ENCODE data around the gene ACHE.

ACHE gene

GRCh38 chr7:100882785-100883526, 12.7 kb downstream of the ACHE start:
- Histone ChIP-seq H3K36me3 (ENCODE audit: control insufficient read depth, insufficient read depth, low read length) (peaks cover 57% of the 10 kb centered on the region), H3K27ac (ENCODE audit: low read length) (no peak overlapping the region), H3K27me3 (ENCODE audit: control insufficient read depth, insufficient read depth, low read length) (no peaks in the 10 kb centered on the region), H3K4me3 (ENCODE audit: low read length) (no peak overlapping the region), H3K9me3 (ENCODE audit: control insufficient read depth, insufficient read depth, low read length) (no peaks in the 10 kb centered on the region), H3K4me1 (ENCODE audit: control insufficient read depth, insufficient read depth, low read length) (peaks cover 3% of the 10 kb centered on the region; the same call in 1 of the 2 replicates)
- DNase-seq (ENCODE audit: low read depth, low spot score), result no peak
- no CpG with 5 or more reads among the region's 24 CpGs for WGBS (ENCODE audit: insufficient coverage, insufficient read length)

GRCh38 chr7:100882201-100882600, 13.5 kb downstream of the ACHE start:
- Histone ChIP-seq H3K4me3 (ENCODE audit: low read length) (no peak overlapping the region), H3K27ac (ENCODE audit: low read length) (no peak overlapping the region), H3K4me1 (ENCODE audit: control insufficient read depth, insufficient read depth, low read length) (0 out of 2 replicates have a peak, but pooled peaks cover 1% of the 10 kb centered on the region), H3K36me3 (ENCODE audit: control insufficient read depth, insufficient read depth, low read length) (peaks cover 52% of the 10 kb centered on the region), H3K27me3 (ENCODE audit: control insufficient read depth, insufficient read depth, low read length) (no peaks in the 10 kb centered on the region), H3K9me3 (ENCODE audit: control insufficient read depth, insufficient read depth, low read length) (no peaks in the 10 kb centered on the region)
- no CpG with 5 or more reads among the region's 9 CpGs for WGBS (ENCODE audit: insufficient coverage, insufficient read length)
- no peak for DNase-seq (ENCODE audit: low read depth, low spot score)

- H3K27ac ChIP-seq (ENCODE audit: low read length), result no peak overlapping the region
- H3K27me3 ChIP-seq (ENCODE audit: control insufficient read depth, insufficient read depth, low read length), result no peaks in the 10 kb centered on the region
- H3K9me3 ChIP-seq (ENCODE audit: control insufficient read depth, insufficient read depth, low read length), result no peaks in the 10 kb centered on the region
- no peak overlapping the region for H3K4me3 ChIP-seq (ENCODE audit: low read length)
- peaks cover 42% of the 10 kb centered on the region for H3K36me3 ChIP-seq (ENCODE audit: control insufficient read depth, insufficient read depth, low read length)
- 0 out of 2 replicates have a peak, but pooled peaks cover 1% of the 10 kb centered on the region for H3K4me1 ChIP-seq (ENCODE audit: control insufficient read depth, insufficient read depth, low read length)
- DNase-seq (ENCODE audit: low read depth, low spot score), result no peak
- WGBS (ENCODE audit: insufficient coverage, insufficient read length), result no CpG with 5 or more reads among the region's 20 CpGs
These were observed 14.6 kb downstream of the ACHE start for GRCh38 chr7:100881136-100881535.

DNA sequence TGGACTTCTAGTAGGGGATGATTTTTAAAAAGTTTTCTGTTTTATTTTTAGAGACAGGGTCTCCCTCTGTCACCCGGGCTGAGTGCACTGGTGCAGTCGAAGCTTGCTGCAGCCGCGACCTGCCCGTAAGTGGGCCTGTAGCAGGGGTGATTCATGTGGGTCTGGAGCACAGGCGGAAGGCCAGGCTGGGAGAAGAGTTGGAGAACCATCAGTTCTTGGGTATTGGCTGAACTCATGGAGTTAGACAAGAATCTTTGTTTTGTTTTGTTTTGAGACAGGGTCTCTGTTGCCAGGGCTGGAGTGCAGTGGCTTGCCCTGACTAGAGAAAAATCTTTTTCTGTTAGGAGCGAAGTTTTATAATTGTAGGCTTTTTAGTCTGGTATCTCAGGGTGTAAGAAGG, 15.0 kb downstream of the ACHE start:
- peaks cover 37% of the 10 kb centered on the region for H3K36me3 ChIP-seq (ENCODE audit: control insufficient read depth, insufficient read depth, low read length)
- H3K4me3 ChIP-seq (ENCODE audit: low read length), result no peak overlapping the region
- no peaks in the 10 kb centered on the region for H3K9me3 ChIP-seq (ENCODE audit: control insufficient read depth, insufficient read depth, low read length)
- DNase-seq (ENCODE audit: low read depth, low spot score), result no peak
- no CpG with 5 or more reads among the region's 7 CpGs for WGBS (ENCODE audit: insufficient coverage, insufficient read length)
- H3K27ac ChIP-seq (ENCODE audit: low read length), result no peak overlapping the region
- no peaks in the 10 kb centered on the region for H3K27me3 ChIP-seq (ENCODE audit: control insufficient read depth, insufficient read depth, low read length)
- H3K4me1 ChIP-seq (ENCODE audit: control insufficient read depth, insufficient read depth, low read length), result 0 out of 2 replicates have a peak, but pooled peaks cover 1% of the 10 kb centered on the region

DNA sequence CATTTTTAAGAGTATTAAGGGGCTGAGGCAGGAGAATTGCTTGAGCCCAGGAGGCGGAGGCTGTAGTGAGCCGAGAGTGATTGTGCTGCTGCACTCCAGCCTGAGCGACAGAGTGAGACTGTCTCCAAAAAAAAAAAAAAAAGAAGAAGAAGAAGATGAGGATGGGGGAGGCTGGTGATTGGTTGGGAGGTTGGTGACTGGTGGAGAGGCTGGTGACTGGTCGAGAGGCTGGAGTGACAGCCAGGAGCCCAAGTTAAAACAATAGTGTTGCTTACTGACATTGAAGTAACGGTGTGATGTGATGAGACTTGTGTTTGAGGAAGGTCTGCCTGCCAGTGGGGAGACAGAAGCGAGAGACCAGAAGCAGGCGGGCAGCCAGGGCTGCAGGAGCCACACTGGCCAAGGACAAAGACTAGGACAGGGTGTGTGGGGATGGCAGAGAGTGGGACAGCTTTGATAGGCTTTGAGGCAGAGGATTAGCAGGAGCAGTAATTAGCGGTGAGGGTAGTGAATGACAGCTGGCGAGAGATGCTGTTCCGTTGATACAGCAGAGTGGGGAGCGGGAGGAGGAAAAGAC, 15.9 kb downstream of the ACHE start:
- no peak overlapping the region for H3K4me3 ChIP-seq (ENCODE audit: low read length)
- no peaks in the 10 kb centered on the region for H3K9me3 ChIP-seq (ENCODE audit: control insufficient read depth, insufficient read depth, low read length)
- DNase-seq (ENCODE audit: low read depth, low spot score), result no peak
- H3K27ac ChIP-seq (ENCODE audit: low read length), result no peak overlapping the region
- H3K4me1 ChIP-seq (ENCODE audit: control insufficient read depth, insufficient read depth, low read length), result 0 out of 2 replicates have a peak, but pooled peaks cover 1% of the 10 kb centered on the region
- no CpG with 5 or more reads among the region's 11 CpGs for WGBS (ENCODE audit: insufficient coverage, insufficient read length)
- H3K36me3 ChIP-seq (ENCODE audit: control insufficient read depth, insufficient read depth, low read length), result peaks cover 29% of the 10 kb centered on the region
- H3K27me3 ChIP-seq (ENCODE audit: control insufficient read depth, insufficient read depth, low read length), result no peaks in the 10 kb centered on the region

- H3K4me3 ChIP-seq (ENCODE audit: low read length), result no peak overlapping the region
These were observed 17.0 kb downstream of the ACHE start for GRCh38 chr7:100878685-100879084.

DNA sequence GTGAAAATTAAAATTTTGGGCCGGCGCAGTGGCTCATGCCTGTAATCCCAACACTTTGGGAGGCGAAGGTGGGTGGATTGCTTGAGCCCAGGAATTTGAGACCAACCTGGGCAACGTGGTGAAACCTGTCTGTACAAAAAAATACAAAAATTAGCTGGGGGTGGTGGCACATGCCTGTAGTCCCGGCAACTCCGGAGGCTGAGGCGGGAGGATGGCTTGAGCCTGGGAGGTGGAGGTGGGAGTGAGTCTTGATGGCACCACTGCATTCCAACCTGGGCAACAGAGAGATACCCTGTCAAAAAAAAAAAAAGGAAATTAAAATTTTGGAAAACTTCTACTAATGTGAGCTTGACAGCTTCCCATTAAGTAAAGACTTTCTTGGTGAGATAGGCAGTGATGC, 17.7 kb downstream of the ACHE start:
- Histone ChIP-seq H3K9me3 (ENCODE audit: control insufficient read depth, insufficient read depth, low read length) (no peaks in the 10 kb centered on the region), H3K4me1 (ENCODE audit: control insufficient read depth, insufficient read depth, low read length) (0 out of 2 replicates have a peak, but pooled peaks cover 1% of the 10 kb centered on the region), H3K36me3 (ENCODE audit: control insufficient read depth, insufficient read depth, low read length) (peaks cover 26% of the 10 kb centered on the region), H3K27me3 (ENCODE audit: control insufficient read depth, insufficient read depth, low read length) (no peaks in the 10 kb centered on the region), H3K4me3 (ENCODE audit: low read length) (no peak overlapping the region), H3K27ac (ENCODE audit: low read length) (no peak overlapping the region)
- no CpG with 5 or more reads among the region's 7 CpGs for WGBS (ENCODE audit: insufficient coverage, insufficient read length)
- no peak for DNase-seq (ENCODE audit: low read depth, low spot score)

More at GRCh38 chr7:100878685-100879084, 17.0 kb downstream of the ACHE start:
- Histone ChIP-seq H3K4me1 (ENCODE audit: control insufficient read depth, insufficient read depth, low read length) (0 out of 2 replicates have a peak, but pooled peaks cover 1% of the 10 kb centered on the region), H3K27me3 (ENCODE audit: control insufficient read depth, insufficient read depth, low read length) (no peaks in the 10 kb centered on the region), H3K9me3 (ENCODE audit: control insufficient read depth, insufficient read depth, low read length) (no peaks in the 10 kb centered on the region), H3K27ac (ENCODE audit: low read length) (no peak overlapping the region), H3K36me3 (ENCODE audit: control insufficient read depth, insufficient read depth, low read length) (peaks cover 26% of the 10 kb centered on the region)
- no CpG with 5 or more reads among the region's 6 CpGs for WGBS (ENCODE audit: insufficient coverage, insufficient read length)
- no peak for DNase-seq (ENCODE audit: low read depth, low spot score)

DNA sequence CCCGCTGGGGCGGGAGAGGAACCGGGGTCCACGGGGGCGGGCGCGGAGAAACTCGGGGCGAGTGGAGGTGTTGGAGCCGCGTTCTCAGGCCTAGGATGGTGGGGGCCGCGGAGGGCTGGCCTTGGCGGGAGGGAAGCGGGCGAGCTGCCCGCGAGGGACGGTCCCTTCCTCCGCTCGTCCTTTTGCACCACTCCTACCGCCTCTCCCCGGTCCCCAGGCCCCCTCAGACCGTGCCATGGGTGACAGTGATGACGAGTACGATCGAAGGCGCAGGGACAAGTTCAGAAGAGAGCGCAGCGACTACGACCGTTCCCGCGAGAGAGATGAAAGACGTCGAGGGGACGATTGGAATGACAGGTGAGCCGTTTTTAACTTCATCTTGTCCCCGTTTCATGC, 20.3 kb downstream of the ACHE start:
- DNase-seq (ENCODE audit: low read depth, low spot score), result no peak
- H3K36me3 ChIP-seq (ENCODE audit: control insufficient read depth, insufficient read depth, low read length), result peaks cover 24% of the 10 kb centered on the region
- H3K4me3 ChIP-seq (ENCODE audit: low read length), result peak overlapping the region; percentile 76
- no peak overlapping the region for H3K27ac ChIP-seq (ENCODE audit: low read length)
- WGBS (ENCODE audit: insufficient coverage, insufficient read length), result no CpG with 5 or more reads among the region's 39 CpGs
- 0 out of 2 replicates have a peak, but pooled peaks cover 1% of the 10 kb centered on the region for H3K4me1 ChIP-seq (ENCODE audit: control insufficient read depth, insufficient read depth, low read length)
- H3K9me3 ChIP-seq (ENCODE audit: control insufficient read depth, insufficient read depth, low read length), result no peaks in the 10 kb centered on the region
- H3K27me3 ChIP-seq (ENCODE audit: control insufficient read depth, insufficient read depth, low read length), result no peaks in the 10 kb centered on the region

- no CpG with 5 or more reads among the region's 79 CpGs for WGBS (ENCODE audit: insufficient coverage, insufficient read length)
- H3K36me3 ChIP-seq (ENCODE audit: control insufficient read depth, insufficient read depth, low read length), result peaks cover 25% of the 10 kb centered on the region
- no peaks in the 10 kb centered on the region for H3K9me3 ChIP-seq (ENCODE audit: control insufficient read depth, insufficient read depth, low read length)
- H3K27me3 ChIP-seq (ENCODE audit: control insufficient read depth, insufficient read depth, low read length), result no peaks in the 10 kb centered on the region
- peak; percentile 94 for DNase-seq (ENCODE audit: low read depth, low spot score)
- no peaks in the 10 kb centered on the region for H3K4me1 ChIP-seq (ENCODE audit: control insufficient read depth, insufficient read depth, low read length)
- peak within 1 kb of the TSS; percentile 76 for H3K4me3 ChIP-seq (ENCODE audit: low read length)
- no peak within 1 kb of the TSS for H3K27ac ChIP-seq (ENCODE audit: low read length)
These were observed 20.9 kb downstream of the ACHE start, which contains the start of gene SRRT for GRCh38 chr7:100874577-100875355. SRRT (plus strand) TSS chr7:100875103; CDS start chr7:100875591, 488 bp downstream.

DNA sequence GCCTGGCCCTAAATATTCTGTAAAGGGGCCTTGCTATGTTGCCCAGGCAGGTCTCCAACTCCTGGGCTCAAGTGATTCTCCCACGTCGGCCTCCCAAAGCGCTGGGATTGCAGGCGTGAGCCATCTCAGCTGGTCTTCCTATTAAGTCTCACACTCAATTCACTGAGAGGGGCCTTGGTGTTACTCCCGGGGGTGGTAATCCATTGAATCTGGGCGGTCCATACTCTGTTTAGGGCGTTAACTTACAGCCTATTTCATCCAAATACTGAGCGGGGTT, 21.4 kb downstream of the ACHE start:
- Histone ChIP-seq H3K36me3 (ENCODE audit: control insufficient read depth, insufficient read depth, low read length) (peaks cover 25% of the 10 kb centered on the region), H3K27me3 (ENCODE audit: control insufficient read depth, insufficient read depth, low read length) (no peaks in the 10 kb centered on the region), H3K27ac (ENCODE audit: low read length) (no peak overlapping the region), H3K4me1 (ENCODE audit: control insufficient read depth, insufficient read depth, low read length) (no peaks in the 10 kb centered on the region), H3K4me3 (ENCODE audit: low read length) (peak overlapping the region; percentile 56; the same call in 1 of the 2 replicates), H3K9me3 (ENCODE audit: control insufficient read depth, insufficient read depth, low read length) (no peaks in the 10 kb centered on the region)
- no peak for DNase-seq (ENCODE audit: low read depth, low spot score)
- WGBS (ENCODE audit: insufficient coverage, insufficient read length), result no CpG with 5 or more reads among the region's 8 CpGs
